H1 (cell line): ENCODE data around the gene NCKIPSD. TPM values are rescaled to one million over a fixed set of nuclear protein-coding genes. Genes with fewer than 3 reads are reported as not detected.
A peak's percentile ranks its signal among the peaks of the same experiment; 100 is the strongest.

Experiments used
- CTCF ChIA-PET: fragments of 300-600 bp; sonication (Branson Sonifier 250); formaldehyde crosslinking; loops from one replicate; lab custom pipeline; 2021; ENCODE audit not compliant: partially characterized antibody; lab: Charles Lee
- POLR2A ChIA-PET: fragments of 300-600 bp; sonication (Branson Sonifier 250); formaldehyde crosslinking; loops from one replicate; lab custom pipeline; 2021; ENCODE audit warnings: inconsistent platforms; ENCODE audit not compliant: partially characterized antibody; lab: Charles Lee
- DNase-seq, 2 experiments: peaks; one replicate each; pipeline versions ENCODE4 v3.0.0 to v3.0.0-alpha.2; 2010 to 2022; ENCODE audit warnings: low spot score in 2 of 2, low read depth in 1 of 2, mixed read lengths in 1 of 2
- FAIRE-seq: peaks from 2 replicates; lab custom pipeline; 2011; peaks lifted over from hg19 to GRCh38; lab: Jason Lieb, UNC
- H2AFZ ChIP-seq: 2 replicates; pipeline ENCODE4 v1.8.1; 2012; ENCODE audit warnings: low read length, inconsistent platforms
- H2AK5ac ChIP-seq: 2 replicates; pipeline ENCODE4 v1.6.1; 2013; ENCODE audit warnings: low read depth, low read length
- H2BK120ac ChIP-seq: replicated peaks from 2 replicates; pipeline ENCODE3; 2013; ENCODE audit warnings: low read depth, low read length, inconsistent platforms
- H2BK12ac ChIP-seq: 2 replicates; pipeline ENCODE4 v1.6.1; 2013; ENCODE audit warnings: low read depth, low read length
- H2BK15ac ChIP-seq: 2 replicates; pipeline ENCODE4 v1.6.1; 2013; ENCODE audit warnings: low read length
- H2BK20ac ChIP-seq: 2 replicates; pipeline ENCODE4 v1.6.1; 2013; ENCODE audit warnings: low read length
- H2BK5ac ChIP-seq: 2 replicates; pipeline ENCODE4 v1.6.1; 2013; ENCODE audit warnings: low read depth, low read length
- H3K14ac ChIP-seq: 2 replicates; pipeline ENCODE4 v1.6.1; 2013; ENCODE audit warnings: inconsistent platforms; ENCODE audit not compliant: insufficient read length
- H3K18ac ChIP-seq: 2 replicates; pipeline ENCODE4 v1.6.1; 2013; ENCODE audit warnings: low read length; ENCODE audit errors: extremely low read depth
- H3K23ac ChIP-seq: 2 replicates; pipeline ENCODE4 v1.6.1; 2013; ENCODE audit warnings: inconsistent platforms; ENCODE audit not compliant: insufficient read length
- H3K23me2 ChIP-seq: 2 replicates; pipeline ENCODE4 v1.6.1; 2013; ENCODE audit warnings: low read depth, low read length
- H3K27ac ChIP-seq: 2 replicates; pipeline ENCODE4 v1.6.1; 2011; ENCODE audit warnings: low read depth, low read length, inconsistent platforms
- H3K27me3 ChIP-seq, 4 experiments: replicated peaks in 1 of 4; 1 replicate in 1 of 4; 2 replicates in 3 of 4; pipeline versions ENCODE4 v1.6.1 to v1.8.1; 2011 to 2013; ENCODE audit warnings: low read length in 3 of 4, mild to moderate bottlenecking in 3 of 4, inconsistent platforms in 2 of 4, mixed read lengths in 2 of 4, moderate library complexity in 1 of 4; ENCODE audit not compliant: control insufficient read depth in 3 of 4, insufficient read depth in 3 of 4; ENCODE audit errors: extremely low read depth in 1 of 4
- H3K36me3 ChIP-seq, 4 experiments: 2 replicates each; pipeline versions ENCODE4 v1.6.1 to v1.8.1; 2011 to 2013; ENCODE audit warnings: mild to moderate bottlenecking in 4 of 4, low read length in 3 of 4, moderate library complexity in 2 of 4, control low read depth in 1 of 4, inconsistent platforms in 1 of 4; ENCODE audit not compliant: insufficient read depth in 4 of 4, control insufficient read depth in 2 of 4
- H3K4ac ChIP-seq: replicated peaks from 2 replicates; pipeline ENCODE3; 2013; ENCODE audit warnings: low read length, low read depth, mixed read lengths, inconsistent platforms; ENCODE audit not compliant: insufficient read length
- H3K4me1 ChIP-seq, 4 experiments: replicated peaks in 1 of 4; 1 replicate in 1 of 4; 2 replicates in 3 of 4; pipeline versions ENCODE4 v1.6.1 to v1.8.1; 2011 to 2013; ENCODE audit warnings: low read length in 3 of 4, inconsistent platforms in 2 of 4, mixed read lengths in 1 of 4; ENCODE audit not compliant: insufficient read depth in 4 of 4, control insufficient read depth in 3 of 4
- H3K4me2 ChIP-seq, 2 experiments: 2 replicates each; pipeline versions ENCODE4 v1.6.1 to v1.8.1; 2011 to 2013; ENCODE audit warnings: low read depth in 2 of 2, low read length in 2 of 2, control low read depth in 1 of 2, inconsistent platforms in 1 of 2, mild to moderate bottlenecking in 1 of 2; ENCODE audit not compliant: insufficient read depth in 1 of 2
- H3K4me3 ChIP-seq, 4 experiments: fragments of 200-600, 300-600 bp in 1 of 4; sonication (generic), shearing (Covaris generic), sonication (Bioruptor Twin) in 1 of 4; 2 replicates each; pipeline versions ENCODE4 v1.5.1 to v1.8.1; 2011 to 2016; ENCODE audit warnings: low read length in 4 of 4, low read depth in 3 of 4, control low read depth in 2 of 4, inconsistent platforms in 2 of 4, mild to moderate bottlenecking in 2 of 4, mixed read lengths in 1 of 4, moderate library complexity in 1 of 4; ENCODE audit not compliant: insufficient read depth in 2 of 4; ENCODE audit errors: extremely low read depth in 1 of 4
- H3K56ac ChIP-seq: replicated peaks from 2 replicates; pipeline ENCODE3; 2013; ENCODE audit warnings: low read depth, mild to moderate bottlenecking, mixed read lengths, low read length, inconsistent platforms; ENCODE audit not compliant: insufficient read length
- H3K79me1 ChIP-seq: 2 replicates; pipeline ENCODE4 v1.6.1; 2013; ENCODE audit warnings: low read depth, low read length, control low read depth
- H3K79me2 ChIP-seq, 2 experiments: 2 replicates each; pipeline versions ENCODE4 v1.6.1 to v1.8.1; 2012 to 2013; ENCODE audit warnings: low read length in 2 of 2, mild to moderate bottlenecking in 2 of 2, inconsistent platforms in 1 of 2; ENCODE audit not compliant: insufficient read depth in 2 of 2, control insufficient read depth in 1 of 2
- H3K9ac ChIP-seq, 4 experiments: replicated peaks in 1 of 4; 1 replicate in 1 of 4; 2 replicates in 3 of 4; pipeline versions ENCODE4 v1.6.1 to v1.8.1; 2011 to 2013; ENCODE audit warnings: low read depth in 3 of 4, low read length in 3 of 4, control low read depth in 2 of 4, mild to moderate bottlenecking in 2 of 4, moderate library complexity in 2 of 4, inconsistent platforms in 1 of 4; ENCODE audit errors: extremely low read depth in 1 of 4
- H3K9me3 ChIP-seq, 2 experiments: 2 replicates each; pipeline versions ENCODE4 v1.6.1 to v1.8.1; 2012 to 2013; ENCODE audit warnings: mild to moderate bottlenecking in 2 of 2, moderate library complexity in 2 of 2, control low read depth in 1 of 2, inconsistent platforms in 1 of 2, low read depth in 1 of 2, low read length in 1 of 2, mixed read lengths in 1 of 2; ENCODE audit not compliant: insufficient read depth in 2 of 2
- H4K20me1 ChIP-seq, 2 experiments: replicated peaks in 1 of 2; 2 replicates each; pipeline versions ENCODE3 to v1.8.1; 2011 to 2013; ENCODE audit warnings: inconsistent platforms in 2 of 2, low read length in 2 of 2, mild to moderate bottlenecking in 1 of 2; ENCODE audit not compliant: insufficient read depth in 2 of 2, control insufficient read depth in 1 of 2
- H4K5ac ChIP-seq: 2 replicates; pipeline ENCODE4 v1.6.1; 2013; ENCODE audit warnings: low read length, low read depth, mixed read lengths, inconsistent platforms; ENCODE audit not compliant: insufficient read length
- H4K8ac ChIP-seq: 2 replicates; pipeline ENCODE4 v1.8.0; 2013; ENCODE audit warnings: mild to moderate bottlenecking, moderate library complexity, low read length, inconsistent platforms; ENCODE audit not compliant: insufficient read depth; ENCODE audit errors: extremely low read depth
- H4K91ac ChIP-seq: replicated peaks from 2 replicates; pipeline ENCODE3; 2013; ENCODE audit warnings: low read length, mixed read lengths, inconsistent platforms; ENCODE audit not compliant: insufficient read length
- ASH2L ChIP-seq: fragments of 200-600, 300-600 bp; sonication (generic); IDR thresholded peaks from one replicate; pipeline ENCODE4 v1.7.1; 2017; ENCODE audit warnings: low read length
- BRCA1 ChIP-seq: IDR thresholded peaks from 2 replicates; pipeline ENCODE4 v1.6.1; 2012; ENCODE audit warnings: low read depth, low read length, improper control_type of control experiment
- CHD1 ChIP-seq: IDR thresholded peaks from 2 replicates; pipeline ENCODE4 v1.6.1; 2012; ENCODE audit warnings: low read depth, low read length, improper control_type of control experiment
- CTBP2 ChIP-seq: IDR thresholded peaks from 2 replicates; pipeline ENCODE4 v1.7.0; 2011; ENCODE audit warnings: borderline replicate concordance, mild to moderate bottlenecking, moderate library complexity, mixed read lengths, low read length; ENCODE audit not compliant: insufficient read depth, insufficient read length
- EGR1 ChIP-seq: IDR thresholded peaks from 2 replicates; pipeline ENCODE4 v1.6.1; 2011; ENCODE audit warnings: low read depth, low read length, borderline replicate concordance
- EP300 ChIP-seq, 2 experiments: IDR thresholded peaks; 1 replicate in 1 of 2; 2 replicates in 1 of 2; pipeline ENCODE4 v1.6.1; 2011 to 2012; ENCODE audit warnings: low read depth in 2 of 2, low read length in 2 of 2, mild to moderate bottlenecking in 2 of 2, borderline replicate concordance in 1 of 2, inconsistent platforms in 1 of 2, moderate library complexity in 1 of 2
- KDM4A ChIP-seq: IDR thresholded peaks from one replicate; pipeline ENCODE4 v1.7.1; 2012; ENCODE audit warnings: low read depth, mild to moderate bottlenecking, moderate library complexity, low read length, inconsistent platforms; ENCODE audit not compliant: severe bottlenecking
- NRF1 ChIP-seq: IDR thresholded peaks from 2 replicates; pipeline ENCODE4 v1.6.1; 2011; ENCODE audit warnings: mild to moderate bottlenecking, low read depth, low read length, improper control_type of control experiment
- POU5F1 ChIP-seq: IDR thresholded peaks from 2 replicates; pipeline ENCODE4 v1.6.1; 2011; ENCODE audit warnings: low read depth, mild to moderate bottlenecking, low read length, moderate library complexity
- RAD21 ChIP-seq, 2 experiments: IDR thresholded peaks in 1 of 2; conservative IDR thresholded peaks in 1 of 2; 2 replicates each; pipeline ENCODE4 v1.6.1; 2011; ENCODE audit warnings: low read depth in 2 of 2, low read length in 2 of 2, improper control_type of control experiment in 1 of 2, inconsistent platforms in 1 of 2, mild to moderate bottlenecking in 1 of 2, moderate library complexity in 1 of 2
- RBBP5 ChIP-seq: IDR thresholded peaks from 2 replicates; pipeline ENCODE4 v1.7.1; 2012; ENCODE audit warnings: low read depth, mild to moderate bottlenecking, inconsistent platforms, low read length, moderate library complexity, borderline replicate concordance
- SIN3A ChIP-seq, 2 experiments: IDR thresholded peaks in 1 of 2; conservative IDR thresholded peaks in 1 of 2; 2 replicates each; pipeline ENCODE4 v1.6.1; 2011 to 2012; ENCODE audit warnings: low read length in 2 of 2, improper control_type of control experiment in 1 of 2, low read depth in 1 of 2, mild to moderate bottlenecking in 1 of 2
- SP1 ChIP-seq: IDR thresholded peaks from 2 replicates; pipeline ENCODE4 v1.6.1; 2011; ENCODE audit warnings: low read depth, low read length
- SRF ChIP-seq: IDR thresholded peaks from 2 replicates; pipeline ENCODE4 v1.6.1; 2011; ENCODE audit warnings: mild to moderate bottlenecking, low read depth, low read length, moderate library complexity
- WGBS, 2 experiments: shearing (Covaris generic) in 1 of 2; methylation state at CpG; one replicate each; pipeline versions ENCODE4 v1.1.6 to v1.1.7; 2013 to 2015; ENCODE audit warnings: low lambda C conversion rate in 2 of 2, mixed read lengths in 2 of 2, inconsistent platforms in 1 of 2, low coverage in 1 of 2, missing lambda C conversion rate in 1 of 2; ENCODE audit not compliant: insufficient replicate concordance in 2 of 2, insufficient coverage in 1 of 2, insufficient read length in 1 of 2; ENCODE audit errors: extremely low coverage in 1 of 2, missing lambda C conversion rate in 1 of 2; 5-methylcytosine and 5-hydroxymethylcytosine counted together
- polyA plus RNA-seq, 7 experiments: library from polyadenylated mRNA; depleted of rRNA in 3 of 7; stranded (reverse) in 5 of 7; unstranded in 2 of 7; fragments of >200 nt in 5 of 7; fragments of 200-250 nt in 2 of 7; gene quantifications; 1 replicate in 5 of 7; 2 replicates in 1 of 7; 4 replicates in 1 of 7; pipeline versions ENCODE4 v1.2.1 to v1.2.3, GENCODE V29; 2011 to 2013; ENCODE audit warnings: missing spikeins in 2 of 7, mixed read lengths in 2 of 7
- total RNA-seq: library from RNA; stranded (reverse); fragmentation: NEBNext Ultra II Directional; extraction: Animal tissue kit (Norgen Biotek cat#: 25700); gene quantifications from 2 replicates; pipeline ENCODE4 v1.2.1, GENCODE V29; 2021

The NCKIPSD gene
- total and polyA plus RNA-seq, 2 of the 8 experiments (the other 6 are each of a cell fraction or from before 2014, with no cell fraction given), result 34.7 to 91.8 TPM

GRCh38 chr3:48693826-48694225, 8.1 kb upstream of the NCKIPSD start:
- no peak overlapping the region for H3K4me3 ChIP-seq
- H3K23ac ChIP-seq, result no peak overlapping the region
- H3K4me2 ChIP-seq, result no peak overlapping the region
- H3K79me1 ChIP-seq, result peaks cover 14% of the 10 kb centered on the region
- 86% methylated on average over 8 of the region's 8 CpGs; no CpG with 5 or more reads in 1 of the 2 experiments for WGBS, 2 experiments
- H4K5ac ChIP-seq, result no peak overlapping the region
- H3K23me2 ChIP-seq, result no peaks in the 10 kb centered on the region
- peaks cover 36 to 74% (median 55%) of the 10 kb centered on the region in 4 experiments for H3K36me3 ChIP-seq
- peak overlapping the region; percentile 25; the same call in 1 of the 2 replicates for H3K27ac ChIP-seq
- H2BK120ac ChIP-seq, result no peak overlapping the region
- H3K18ac ChIP-seq, result no peak overlapping the region
- POLR2A ChIA-PET, result interaction anchor here (13.3 kb wide), 1 partner anchor 18 kb away, joined by 187 read pairs; the partner anchor contains the start of gene IP6K2
- no peak for DNase-seq
- H2AK5ac ChIP-seq, result no peak overlapping the region
- H4K91ac ChIP-seq, result no peak overlapping the region
- H3K27me3 ChIP-seq, result no peaks in the 10 kb centered on the region
- H3K4me1 ChIP-seq, result peaks cover 6 to 7% (median 6%) of the 10 kb centered on the region in 4 experiments
- peaks cover 13 to 59% of the 10 kb centered on the region in 2 experiments for H3K79me2 ChIP-seq
- H2BK20ac ChIP-seq, result no peak overlapping the region
- H3K9ac ChIP-seq, result no peak overlapping the region
- no peak overlapping the region for H3K14ac ChIP-seq
- FAIRE-seq, result no peak
- CTCF ChIA-PET, result interaction anchor here (1.0 kb wide), 1 partner anchor 10 kb away, joined by 4 read pairs; no protein-coding TSS in a partner anchor
- H2BK15ac ChIP-seq, result no peak overlapping the region
- H3K4ac ChIP-seq, result no peak overlapping the region
- H2BK12ac ChIP-seq, result no peak overlapping the region
- H3K9me3 ChIP-seq, result no peaks in the 10 kb centered on the region
- H3K56ac ChIP-seq, result no peak overlapping the region
- no peak overlapping the region for H4K8ac ChIP-seq
- no peak overlapping the region for H2BK5ac ChIP-seq
- peaks cover 20 to 34% of the 10 kb centered on the region in 2 experiments for H4K20me1 ChIP-seq
- H2AFZ ChIP-seq, result no peak overlapping the region
- TF ChIP-seq ASH2L (no peak), KDM4A (no peak), SIN3A (conservative IDR thresholded peaks at IDR 0.05 in 1 of 2, IDR thresholded peaks at IDR 0.05 in 1 of 2; ENCODE audit: low read depth in 1 of 2, low read length in 2 of 2) (no peak), RBBP5 (no peak), POU5F1 (no peak), RAD21 (IDR thresholded peaks at IDR 0.05 in 1 of 2, conservative IDR thresholded peaks at IDR 0.05 in 1 of 2; ENCODE audit: low read depth in 2 of 2, low read length in 2 of 2) (no peak), SRF (no peak), NRF1 (no peak), BRCA1 (no peak), SP1 (no peak), EP300 (IDR thresholded peaks at IDR 0.05; ENCODE audit: borderline replicate concordance in 1 of 2, low read depth in 2 of 2, low read length in 2 of 2) (no peak), CHD1 (no peak), EGR1 (no peak), CTBP2 (no peak)
